OCI-LY1 (cell line): ENCODE measurements around the gene UBE2N.

ENCODE experiments used
- H2AFZ ChIP-seq: fragments of 200-600 bp; sonication (generic), shearing (Covaris generic); 2 replicates; pipeline ENCODE4 v1.6.0; 2014; ENCODE audit warnings: antibody characterized with exemption, mild to moderate bottlenecking, low read length
- H3F3A ChIP-seq: fragments of 200-600 bp; sonication (generic), shearing (Covaris generic); 2 replicates; pipeline ENCODE4 v1.6.0; 2014; ENCODE audit warnings: mild to moderate bottlenecking, antibody characterized with exemption, low read length, moderate library complexity; ENCODE audit not compliant: insufficient read depth
- H3K27ac ChIP-seq: fragments of 200-600 bp; sonication (generic); 2 replicates; pipeline ENCODE4 v1.5.1; 2014; ENCODE audit warnings: low read length, mixed run types, mild to moderate bottlenecking, low read depth; ENCODE audit not compliant: poor library complexity, severe bottlenecking
- H3K27me3 ChIP-seq: fragments of 200-600 bp; sonication (generic); 2 replicates; pipeline ENCODE4 v1.6.0; 2014; ENCODE audit warnings: antibody characterized with exemption, mild to moderate bottlenecking, low read length, moderate library complexity; ENCODE audit not compliant: insufficient read depth
- H3K36me3 ChIP-seq: fragments of 200-600 bp; sonication (generic); 2 replicates; pipeline ENCODE4 v1.6.1; 2014; ENCODE audit warnings: mild to moderate bottlenecking, antibody characterized with exemption, low read length, moderate library complexity, mixed read lengths; ENCODE audit not compliant: insufficient read depth
- H3K4me1 ChIP-seq: fragments of 200-600 bp; sonication (generic); 2 replicates; pipeline ENCODE4 v1.5.1; 2014; ENCODE audit warnings: mild to moderate bottlenecking, low read length, moderate library complexity; ENCODE audit not compliant: insufficient read depth, severe bottlenecking
- H3K4me2 ChIP-seq: fragments of 200-600 bp; sonication (generic), shearing (Covaris generic); 2 replicates; pipeline ENCODE4 v1.6.1; 2014; ENCODE audit warnings: low read length
- H3K4me3 ChIP-seq: fragments of 200-600 bp; sonication (generic); 2 replicates; pipeline ENCODE4 v1.5.1; 2014; ENCODE audit warnings: low read length, low read depth, mild to moderate bottlenecking, mixed read lengths; ENCODE audit not compliant: poor library complexity, severe bottlenecking
- H3K79me2 ChIP-seq: fragments of 200-600 bp; shearing (Covaris generic); 2 replicates; pipeline ENCODE4 v1.6.1; 2016; ENCODE audit warnings: mixed run types, low read length, mixed read lengths; ENCODE audit not compliant: insufficient read depth
- H3K9ac ChIP-seq: fragments of 200-600 bp; sonication (generic), shearing (Covaris generic); 2 replicates; pipeline ENCODE4 v1.6.1; 2014; ENCODE audit warnings: mild to moderate bottlenecking, low read length, mixed read lengths
- H3K9me2 ChIP-seq: fragments of 200-600 bp; sonication (generic), shearing (Covaris generic); 2 replicates; pipeline ENCODE4 v1.6.1; 2014; ENCODE audit warnings: low read depth, mild to moderate bottlenecking, low read length, mixed read lengths
- H3K9me3 ChIP-seq: fragments of 200-600 bp; shearing (Covaris generic); 2 replicates; pipeline ENCODE4 v1.6.1; 2014; ENCODE audit warnings: low read length, mixed read lengths
- H4K20me1 ChIP-seq: fragments of 200-600 bp; sonication (generic), shearing (Covaris generic); 2 replicates; pipeline ENCODE4 v1.6.0; 2016; ENCODE audit warnings: mild to moderate bottlenecking, low read length; ENCODE audit not compliant: insufficient read depth
- CTCF ChIP-seq: fragments of 200-600 bp; sonication (generic), shearing (Covaris generic); IDR thresholded peaks from 2 replicates; pipeline ENCODE4 v1.5.1; 2017; ENCODE audit warnings: mild to moderate bottlenecking, antibody characterized with exemption, low read length, moderate library complexity, mixed read lengths
- EZH2 ChIP-seq: fragments of 200-600 bp; sonication (generic), shearing (Covaris generic); IDR thresholded peaks from 2 replicates; pipeline ENCODE4 v1.8.0; 2017; ENCODE audit warnings: borderline replicate concordance, mixed run types, mild to moderate bottlenecking, antibody characterized with exemption, low read length, moderate library complexity, mixed read lengths

UBE2N gene

GRCh38 chr12:93361151-93361919 is 80.4 kb downstream of the UBE2N start:
- no peaks in the 10 kb centered on the region for H3K9me2 ChIP-seq
- no peaks in the 10 kb centered on the region for H3F3A ChIP-seq
- H3K9me3 ChIP-seq, result no peaks in the 10 kb centered on the region
- H3K9ac ChIP-seq, result no peak overlapping the region
- H2AFZ ChIP-seq, result no peak overlapping the region
- no peaks in the 10 kb centered on the region for H3K79me2 ChIP-seq
- H4K20me1 ChIP-seq, result no peaks in the 10 kb centered on the region
- TF ChIP-seq CTCF (no peak), EZH2 (no peak)
- no peak overlapping the region for H3K4me3 ChIP-seq
- no peaks in the 10 kb centered on the region for H3K27me3 ChIP-seq
- no peak overlapping the region for H3K27ac ChIP-seq
- no peaks in the 10 kb centered on the region for H3K36me3 ChIP-seq
- no peaks in the 10 kb centered on the region for H3K4me1 ChIP-seq
- H3K4me2 ChIP-seq, result no peak overlapping the region

- Histone ChIP-seq H3K4me2 (no peak overlapping the region), H3K9me2 (no peaks in the 10 kb centered on the region), H3K27me3 (no peaks in the 10 kb centered on the region), H3K27ac (no peak overlapping the region), H2AFZ (no peak overlapping the region), H3K4me1 (no peaks in the 10 kb centered on the region), H3K4me3 (no peak overlapping the region), H3K79me2 (no peaks in the 10 kb centered on the region), H3K9me3 (no peaks in the 10 kb centered on the region), H4K20me1 (no peaks in the 10 kb centered on the region), H3K9ac (no peak overlapping the region), H3K36me3 (no peaks in the 10 kb centered on the region), H3F3A (no peaks in the 10 kb centered on the region)
- TF ChIP-seq EZH2, result no peak
- no peak for TF ChIP-seq CTCF
These were observed 81.1 kb downstream of the UBE2N start for GRCh38 chr12:93360688-93361087.

- Histone ChIP-seq H3K4me2 (no peak overlapping the region), H3K9ac (no peak overlapping the region), H3K27ac (no peak overlapping the region), H3K9me2 (no peaks in the 10 kb centered on the region), H3K9me3 (no peaks in the 10 kb centered on the region), H3K36me3 (no peaks in the 10 kb centered on the region), H3K79me2 (no peaks in the 10 kb centered on the region), H2AFZ (no peak overlapping the region), H3K4me1 (no peaks in the 10 kb centered on the region), H3F3A (no peaks in the 10 kb centered on the region), H3K4me3 (no peak overlapping the region), H4K20me1 (no peaks in the 10 kb centered on the region), H3K27me3 (no peaks in the 10 kb centered on the region)
- TF ChIP-seq CTCF, result no peak
- TF ChIP-seq EZH2, result no peak
These were observed 82.9 kb downstream of the UBE2N start for GRCh38 chr12:93358821-93359220.
